Measurements from ENCODE around the gene RAB11A.

DNA sequence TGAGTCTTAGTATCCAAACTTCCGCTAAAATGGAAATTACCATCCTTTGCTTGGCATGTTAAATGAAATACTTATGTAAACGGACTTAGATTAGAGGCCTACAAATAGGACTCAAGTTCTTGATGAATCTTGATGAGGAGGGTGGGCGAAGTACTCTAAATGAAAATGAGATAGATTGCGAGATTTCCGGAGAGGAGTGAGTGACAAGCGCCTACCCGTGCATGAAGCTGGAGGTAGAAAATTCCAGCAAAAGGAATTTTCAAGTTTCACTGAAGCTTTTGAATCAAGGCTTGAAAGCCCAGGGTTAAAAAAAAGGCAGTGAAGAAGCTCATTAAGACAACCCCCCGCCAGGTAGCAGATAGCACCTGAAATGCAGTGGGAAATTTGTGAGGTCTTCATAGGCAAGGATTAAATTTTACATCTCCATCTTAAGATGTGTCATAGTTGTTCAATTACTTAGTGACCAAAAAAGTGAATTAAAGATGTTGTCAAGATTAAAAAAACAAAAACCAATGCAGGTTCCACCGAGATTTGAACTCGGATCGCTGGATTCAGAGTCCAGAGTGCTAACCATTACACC, 655 bp upstream of the RAB11A start:
- TF ChIP-seq, protein P1, sequence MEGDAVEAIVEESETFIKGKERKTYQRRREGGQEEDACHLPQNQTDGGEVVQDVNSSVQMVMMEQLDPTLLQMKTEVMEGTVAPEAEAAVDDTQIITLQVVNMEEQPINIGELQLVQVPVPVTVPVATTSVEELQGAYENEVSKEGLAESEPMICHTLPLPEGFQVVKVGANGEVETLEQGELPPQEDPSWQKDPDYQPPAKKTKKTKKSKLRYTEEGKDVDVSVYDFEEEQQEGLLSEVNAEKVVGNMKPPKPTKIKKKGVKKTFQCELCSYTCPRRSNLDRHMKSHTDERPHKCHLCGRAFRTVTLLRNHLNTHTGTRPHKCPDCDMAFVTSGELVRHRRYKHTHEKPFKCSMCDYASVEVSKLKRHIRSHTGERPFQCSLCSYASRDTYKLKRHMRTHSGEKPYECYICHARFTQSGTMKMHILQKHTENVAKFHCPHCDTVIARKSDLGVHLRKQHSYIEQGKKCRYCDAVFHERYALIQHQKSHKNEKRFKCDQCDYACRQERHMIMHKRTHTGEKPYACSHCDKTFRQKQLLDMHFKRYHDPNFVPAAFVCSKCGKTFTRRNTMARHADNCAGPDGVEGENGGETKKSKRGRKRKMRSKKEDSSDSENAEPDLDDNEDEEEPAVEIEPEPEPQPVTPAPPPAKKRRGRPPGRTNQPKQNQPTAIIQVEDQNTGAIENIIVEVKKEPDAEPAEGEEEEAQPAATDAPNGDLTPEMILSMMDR (IDR thresholded peaks at IDR 0.05): no peak
- no peak for TF ChIP-seq POLR2A (IDR thresholded peaks at IDR 0.05)
